Activated T-helper 2 cell treated with anti-CD3 and anti-CD28 coated beads, Interferon-gamma antibody, Interleukin-2, Interleukin-4, amounts not matched to agents 10 μg/mL and 5 μg/mL and 100 μg/mL, durations not matched to agents 14 hours and 24 hours and 36 hours (primary cell): ENCODE measurements around the gene WDR37. TPM values are rescaled to one million over a fixed set of nuclear protein-coding genes. Genes with fewer than 3 reads are reported as not detected.
A peak's percentile ranks its signal among the peaks of the same experiment; 100 is the strongest.

Experiments
- DNase-seq: peaks from one replicate; pipeline ENCODE4 v3.0.0; 2021; ENCODE audit warnings: low spot score
- H3K27ac Mint-ChIP-seq: one replicate; pipeline ENCODE4 v1.8.0; 2021; ENCODE audit warnings: mixed read lengths
- H3K27me3 Mint-ChIP-seq: one replicate; pipeline ENCODE4 v1.8.0; 2021; ENCODE audit warnings: low read depth, mixed read lengths
- H3K36me3 Mint-ChIP-seq: one replicate; pipeline ENCODE4 v1.8.0; 2021; ENCODE audit warnings: low read depth, mixed read lengths
- H3K4me1 Mint-ChIP-seq: one replicate; pipeline ENCODE4 v1.8.0; 2021; ENCODE audit warnings: low read depth, mixed read lengths
- H3K4me3 Mint-ChIP-seq: one replicate; pipeline ENCODE4 v1.8.0; 2021; ENCODE audit warnings: low read depth, mild to moderate bottlenecking, moderate library complexity, mixed read lengths
- H3K9me3 Mint-ChIP-seq: one replicate; pipeline ENCODE4 v1.8.0; 2021; ENCODE audit warnings: mixed read lengths
- intact Hi-C: fragments of 100-400 bp; cut with micrococcal nuclease; formaldehyde crosslinking; loops from one replicate; pipeline ENCODE4 v1.15.1; 2023
- total RNA-seq: library from RNA; stranded (reverse); gene quantifications from 2 replicates; pipeline ENCODE4 v1.2.3, GENCODE V29; 2022

The WDR37 gene
- total RNA-seq, 1 donor from 2014 or later, result 18.9 TPM

GRCh38 chr10:1103551-1103950, 47.4 kb downstream of the WDR37 start:
- no peak for DNase-seq
- Mint-ChIP-seq H3K4me3 (no peak overlapping the region), H3K27ac (no peak overlapping the region), H3K27me3 (no peaks in the 10 kb centered on the region), H3K36me3 (peaks cover 95% of the 10 kb centered on the region), H3K9me3 (no peaks in the 10 kb centered on the region), H3K4me1 (peaks cover 27% of the 10 kb centered on the region)
- intact Hi-C loops, result no loop called here

- Mint-ChIP-seq H3K4me3 (no peak overlapping the region), H3K36me3 (peaks cover 89% of the 10 kb centered on the region), H3K9me3 (no peaks in the 10 kb centered on the region), H3K27me3 (no peaks in the 10 kb centered on the region), H3K27ac (no peak overlapping the region), H3K4me1 (peaks cover 25% of the 10 kb centered on the region)
- intact Hi-C loops, result no loop called here
- DNase-seq, result no peak
Measured at GRCh38 chr10:1104971-1105370, 48.8 kb downstream of the WDR37 start.

GRCh38 chr10:1107004-1107403, 50.8 kb downstream of the WDR37 start:
- DNase-seq, result no peak
- Mint-ChIP-seq H3K27me3 (no peaks in the 10 kb centered on the region), H3K4me3 (no peak overlapping the region), H3K4me1 (peaks cover 26% of the 10 kb centered on the region), H3K36me3 (peaks cover 88% of the 10 kb centered on the region), H3K27ac (no peak overlapping the region), H3K9me3 (no peaks in the 10 kb centered on the region)
- intact Hi-C loops, result no loop called here

- intact Hi-C loops, result no loop called here
- DNase-seq, result no peak
- H3K4me1 Mint-ChIP-seq, result peaks cover 25% of the 10 kb centered on the region
- H3K9me3 Mint-ChIP-seq, result no peaks in the 10 kb centered on the region
- H3K27me3 Mint-ChIP-seq, result no peaks in the 10 kb centered on the region
- H3K36me3 Mint-ChIP-seq, result peaks cover 88% of the 10 kb centered on the region
- H3K27ac Mint-ChIP-seq, result no peak overlapping the region
- no peak overlapping the region for H3K4me3 Mint-ChIP-seq
Measured at GRCh38 chr10:1107679-1108078, 51.5 kb downstream of the WDR37 start.

GRCh38 chr10:1109795-1110673, 53.8 kb downstream of the WDR37 start:
- Mint-ChIP-seq H3K4me3 (peak overlapping the region; percentile 40), H3K36me3 (peaks cover 79% of the 10 kb centered on the region), H3K4me1 (peaks cover 24% of the 10 kb centered on the region), H3K27me3 (no peaks in the 10 kb centered on the region), H3K27ac (peak overlapping the region; percentile 74), H3K9me3 (no peaks in the 10 kb centered on the region)
- intact Hi-C loops, result loop anchor here (1.0 to 5.0 kb wide), 3 partner anchors 16 to 247 kb away; no protein-coding TSS in a partner anchor
- peak; percentile 70 for DNase-seq

- no peaks in the 10 kb centered on the region for H3K9me3 Mint-ChIP-seq
- H3K4me1 Mint-ChIP-seq, result peaks cover 24% of the 10 kb centered on the region
- peak overlapping the region; percentile 74 for H3K27ac Mint-ChIP-seq
- H3K36me3 Mint-ChIP-seq, result peaks cover 80% of the 10 kb centered on the region
- peak overlapping the region; percentile 30 for H3K4me3 Mint-ChIP-seq
- H3K27me3 Mint-ChIP-seq, result no peaks in the 10 kb centered on the region
- intact Hi-C loops, result loop anchor here (1.0 to 5.0 kb wide), 3 partner anchors 16 to 247 kb away; no protein-coding TSS in a partner anchor
- DNase-seq, result no peak
Measured at GRCh38 chr10:1110674-1111119, 54.5 kb downstream of the WDR37 start.

- H3K4me3 Mint-ChIP-seq, result no peak overlapping the region
- H3K27ac Mint-ChIP-seq, result no peak overlapping the region
- H3K27me3 Mint-ChIP-seq, result no peaks in the 10 kb centered on the region
- H3K9me3 Mint-ChIP-seq, result no peaks in the 10 kb centered on the region
- peaks cover 22% of the 10 kb centered on the region for H3K4me1 Mint-ChIP-seq
- intact Hi-C loops, result loop anchor here (5.0 kb wide), 1 partner anchor 243 kb away; no protein-coding TSS in a partner anchor
- H3K36me3 Mint-ChIP-seq, result peaks cover 79% of the 10 kb centered on the region
- no peak for DNase-seq
Measured at GRCh38 chr10:1114315-1114714, 58.1 kb downstream of the WDR37 start.

GRCh38 chr10:1114719-1115606, 58.8 kb downstream of the WDR37 start:
- Mint-ChIP-seq H3K36me3 (peaks cover 82% of the 10 kb centered on the region), H3K27ac (no peak overlapping the region), H3K4me1 (peaks cover 19% of the 10 kb centered on the region), H3K4me3 (no peak overlapping the region), H3K27me3 (no peaks in the 10 kb centered on the region), H3K9me3 (no peaks in the 10 kb centered on the region)
- intact Hi-C loops, result loop anchor here (5.0 kb wide), 1 partner anchor 242 kb away; no protein-coding TSS in a partner anchor
- no peak for DNase-seq

GRCh38 chr10:1115607-1115955, 59.4 kb downstream of the WDR37 start:
- Mint-ChIP-seq H3K4me3 (no peak overlapping the region), H3K36me3 (peaks cover 77% of the 10 kb centered on the region), H3K9me3 (no peaks in the 10 kb centered on the region), H3K4me1 (peaks cover 13% of the 10 kb centered on the region), H3K27ac (no peak overlapping the region), H3K27me3 (no peaks in the 10 kb centered on the region)
- intact Hi-C loops, result no loop called here
- no peak for DNase-seq

- H3K27ac Mint-ChIP-seq, result no peak overlapping the region
- no peaks in the 10 kb centered on the region for H3K27me3 Mint-ChIP-seq
- no peaks in the 10 kb centered on the region for H3K9me3 Mint-ChIP-seq
- intact Hi-C loops, result no loop called here
- H3K36me3 Mint-ChIP-seq, result peaks cover 73% of the 10 kb centered on the region
- peaks cover 8% of the 10 kb centered on the region for H3K4me1 Mint-ChIP-seq
- DNase-seq, result no peak
- H3K4me3 Mint-ChIP-seq, result no peak overlapping the region
Measured at GRCh38 chr10:1116051-1116450, 59.9 kb downstream of the WDR37 start.

GRCh38 chr10:1116696-1117280, 60.6 kb downstream of the WDR37 start:
- Mint-ChIP-seq H3K36me3 (peaks cover 74% of the 10 kb centered on the region), H3K4me3 (no peak overlapping the region), H3K27ac (no peak overlapping the region), H3K4me1 (peaks cover 4% of the 10 kb centered on the region), H3K9me3 (no peaks in the 10 kb centered on the region), H3K27me3 (no peaks in the 10 kb centered on the region)
- no peak for DNase-seq
- intact Hi-C loops, result no loop called here

- DNase-seq, result no peak
- Mint-ChIP-seq H3K4me3 (no peak overlapping the region), H3K36me3 (peaks cover 74% of the 10 kb centered on the region), H3K9me3 (no peaks in the 10 kb centered on the region), H3K27ac (no peak overlapping the region), H3K4me1 (peaks cover 9% of the 10 kb centered on the region), H3K27me3 (no peaks in the 10 kb centered on the region)
- intact Hi-C loops, result no loop called here
Measured at GRCh38 chr10:1117651-1118050, 61.5 kb downstream of the WDR37 start.
